CD14-positive monocyte (primary cell): ENCODE results near the gene DDX51. TPM values are rescaled to one million over a fixed set of nuclear protein-coding genes. Genes with fewer than 3 reads are reported as not detected.
"Not testable (repeated sequence)": the region's sequence is repeated elsewhere in the genome, so short reads cannot be mapped to it uniquely, and the experiment has no call there.

ENCODE experiments used
- DNase-seq, 3 donors: peaks; one replicate each; pipeline ENCODE4 v3.0.0-alpha.2; 2011 to 2022
- H2AFZ ChIP-seq: 2 replicates; pipeline ENCODE4 v1.6.0; 2012; ENCODE audit warnings: mild to moderate bottlenecking, low read depth, low read length, inconsistent platforms; ENCODE audit not compliant: insufficient read depth, poor library complexity, severe bottlenecking
- H3K27ac ChIP-seq, 2 donors: 1 replicate in 1 of 2; 2 replicates in 1 of 2; pipeline ENCODE4 v1.5.1; 2012 to 2013; ENCODE audit warnings: low read length in 2 of 2, control low read depth in 1 of 2, inconsistent platforms in 1 of 2, low read depth in 1 of 2, mild to moderate bottlenecking in 1 of 2
- H3K27me3 ChIP-seq, 2 donors: one replicate each; pipeline versions ENCODE4 v1.6.0 to v1.6.1; 2011 to 2013; ENCODE audit warnings: low read length in 2 of 2; ENCODE audit not compliant: control insufficient read depth in 2 of 2, insufficient read depth in 2 of 2
- H3K36me3 ChIP-seq, 2 donors: replicated peaks in 1 of 2; 1 replicate in 1 of 2; 2 replicates in 1 of 2; pipeline versions ENCODE4 v1.5.1 to v1.6.1; 2012 to 2013; ENCODE audit warnings: low read length in 2 of 2, control low read depth in 1 of 2, inconsistent platforms in 1 of 2, mild to moderate bottlenecking in 1 of 2; ENCODE audit not compliant: insufficient read depth in 2 of 2, control insufficient read depth in 1 of 2
- H3K4me1 ChIP-seq, 2 donors: 1 replicate in 1 of 2; 2 replicates in 1 of 2; pipeline versions ENCODE4 v1.5.1 to v1.6.1; 2012 to 2013; ENCODE audit warnings: low read length in 2 of 2, control low read depth in 1 of 2, inconsistent platforms in 1 of 2, mild to moderate bottlenecking in 1 of 2, moderate library complexity in 1 of 2; ENCODE audit not compliant: insufficient read depth in 2 of 2, control insufficient read depth in 1 of 2
- H3K4me2 ChIP-seq: replicated peaks from 2 replicates; pipeline ENCODE3; 2012; ENCODE audit warnings: low read length, moderate library complexity, mild to moderate bottlenecking; ENCODE audit not compliant: poor library complexity, severe bottlenecking; ENCODE audit errors: extremely low read depth
- H3K4me3 ChIP-seq, 3 experiments: fragments of 200-600 bp in 1 of 3; sonication (generic) in 1 of 3; replicated peaks in 1 of 3; 1 replicate in 2 of 3; 2 replicates in 1 of 3; pipeline ENCODE4 v1.5.1; 2011 to 2013; ENCODE audit warnings: low read length in 3 of 3, mild to moderate bottlenecking in 3 of 3, control low read depth in 2 of 3, low read depth in 2 of 3, inconsistent platforms in 1 of 3, moderate library complexity in 1 of 3
- H3K79me2 ChIP-seq: 2 replicates; pipeline ENCODE4 v1.6.0; 2012; ENCODE audit warnings: mild to moderate bottlenecking, control low read depth, inconsistent platforms, low read length, moderate library complexity; ENCODE audit not compliant: insufficient read depth
- H3K9ac ChIP-seq: 2 replicates; pipeline ENCODE4 v1.6.0; 2017; ENCODE audit warnings: low read length, mild to moderate bottlenecking; ENCODE audit not compliant: insufficient read depth, poor library complexity, severe bottlenecking
- H3K9me3 ChIP-seq, 2 donors: replicated peaks in 1 of 2; 1 replicate in 1 of 2; 2 replicates in 1 of 2; pipeline versions ENCODE4 v1.5.1 to v1.6.1; 2012 to 2013; ENCODE audit warnings: low read length in 2 of 2, control low read depth in 1 of 2; ENCODE audit not compliant: control insufficient read depth in 1 of 2, insufficient read depth in 1 of 2
- H4K20me1 ChIP-seq: 2 replicates; pipeline ENCODE4 v1.6.0; 2012; ENCODE audit warnings: mild to moderate bottlenecking, low read length, control low read depth, moderate library complexity; ENCODE audit not compliant: insufficient read depth
- H3K27ac Mint-ChIP-seq, 7 donors: one replicate each; pipeline ENCODE4 v1.8.0; 2020; ENCODE audit warnings: mild to moderate bottlenecking in 7 of 7, mixed read lengths in 7 of 7, moderate library complexity in 6 of 7, inconsistent platforms in 2 of 7
- H3K27me3 Mint-ChIP-seq, 3 donors: one replicate each; pipeline ENCODE4 v1.8.0; 2021 to 2022; ENCODE audit warnings: low read depth in 3 of 3, mild to moderate bottlenecking in 3 of 3, mixed read lengths in 3 of 3, moderate library complexity in 3 of 3, inconsistent platforms in 1 of 3
- H3K36me3 Mint-ChIP-seq, 2 donors: one replicate each; pipeline ENCODE4 v1.8.0; 2020; ENCODE audit warnings: mixed read lengths in 2 of 2, inconsistent platforms in 1 of 2, mild to moderate bottlenecking in 1 of 2
- H3K4me1 Mint-ChIP-seq: one replicate; pipeline ENCODE4 v1.8.0; 2020; ENCODE audit warnings: mild to moderate bottlenecking, mixed read lengths
- H3K4me3 Mint-ChIP-seq, 2 donors: one replicate each; pipeline ENCODE4 v1.8.0; 2020; ENCODE audit warnings: mild to moderate bottlenecking in 2 of 2, mixed read lengths in 2 of 2, moderate library complexity in 1 of 2
- H3K9me3 Mint-ChIP-seq, 7 donors: one replicate each; pipeline ENCODE4 v1.8.0; 2020 to 2022; ENCODE audit warnings: mixed read lengths in 7 of 7, mild to moderate bottlenecking in 6 of 7, moderate library complexity in 6 of 7, inconsistent platforms in 2 of 7
- WGBS: methylation state at CpG from one replicate; pipeline ENCODE4 v1.1.5; 2013; ENCODE audit warnings: missing lambda C conversion rate; ENCODE audit not compliant: insufficient coverage; 5-methylcytosine and 5-hydroxymethylcytosine counted together
- intact Hi-C, 2 donors: fragments of 100-400 bp; cut with micrococcal nuclease; formaldehyde crosslinking; loops; one replicate each; pipeline versions ENCODE4 v1.15.0 to v1.15.1; 2023
- polyA plus RNA-seq, 3 donors: library from polyadenylated mRNA; depleted of rRNA in 1 of 3; unstranded in 2 of 3; stranded (reverse) in 1 of 3; fragments of 300-500 nt in 2 of 3; fragments of >200 nt in 1 of 3; fragmentation: Illumina TruSeq in 2 of 3; gene quantifications; 1 replicate in 2 of 3; 2 replicates in 1 of 3; pipeline ENCODE4 v1.2.3, GENCODE V29; 2012 to 2021
- TF ChIP-seq, protein P1 (sequence below): fragments of 200-600 bp; IDR thresholded peaks from one replicate; pipeline ENCODE4 v1.8.0; 2022; ENCODE audit warnings: antibody characterized with exemption, mild to moderate bottlenecking

DDX51 gene
- polyA plus RNA-seq, 3 donors, result 1.7 to 24.9 (median 2.7) TPM

DNA sequence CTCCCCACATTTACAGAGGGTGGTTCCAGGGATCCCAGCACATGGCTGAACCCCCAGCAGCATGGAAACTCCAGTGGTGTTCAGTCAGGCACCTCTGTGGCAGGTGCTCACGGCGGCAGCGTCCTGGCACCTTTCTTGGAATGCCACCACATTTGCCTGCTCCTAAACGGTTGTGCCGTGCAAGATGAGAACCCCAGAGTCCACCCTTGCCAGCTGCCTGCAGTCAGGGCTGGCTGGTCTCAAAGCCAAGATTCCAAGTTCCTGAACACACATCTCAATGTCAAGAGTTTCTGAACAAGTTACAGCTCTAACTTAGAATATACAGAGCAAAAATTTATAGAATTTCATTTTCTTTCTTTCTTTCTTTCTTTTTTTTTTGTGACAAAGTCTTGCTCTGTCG lies 38.7 kb downstream of the DDX51 start:
- Histone ChIP-seq H3K27me3 (no peaks in the 10 kb centered on the region), H3K36me3 (peaks cover 8 to 42% of the 10 kb centered on the region in 2 donors), H3K4me1 (no peaks in the 10 kb centered on the region), H3K4me3 (no peak overlapping the region), H3K79me2 (no peaks in the 10 kb centered on the region), H3K9me3 (no peaks in the 10 kb centered on the region), H2AFZ (no peak overlapping the region), H3K9ac (no peak overlapping the region), H3K27ac (no peak overlapping the region), H3K4me2 (no peak overlapping the region), H4K20me1 (no peaks in the 10 kb centered on the region)
- Mint-ChIP-seq H3K27ac (no peak overlapping the region), H3K4me1 (no peaks in the 10 kb centered on the region), H3K4me3 (no peak overlapping the region), H3K9me3 (no peaks in the 10 kb centered on the region), H3K36me3 (peaks cover 21 to 43% of the 10 kb centered on the region in 2 donors), H3K27me3 (no peaks in the 10 kb centered on the region)
- intact Hi-C loops, result no loop called here
- no peak for DNase-seq
- TF ChIP-seq, protein P1, sequence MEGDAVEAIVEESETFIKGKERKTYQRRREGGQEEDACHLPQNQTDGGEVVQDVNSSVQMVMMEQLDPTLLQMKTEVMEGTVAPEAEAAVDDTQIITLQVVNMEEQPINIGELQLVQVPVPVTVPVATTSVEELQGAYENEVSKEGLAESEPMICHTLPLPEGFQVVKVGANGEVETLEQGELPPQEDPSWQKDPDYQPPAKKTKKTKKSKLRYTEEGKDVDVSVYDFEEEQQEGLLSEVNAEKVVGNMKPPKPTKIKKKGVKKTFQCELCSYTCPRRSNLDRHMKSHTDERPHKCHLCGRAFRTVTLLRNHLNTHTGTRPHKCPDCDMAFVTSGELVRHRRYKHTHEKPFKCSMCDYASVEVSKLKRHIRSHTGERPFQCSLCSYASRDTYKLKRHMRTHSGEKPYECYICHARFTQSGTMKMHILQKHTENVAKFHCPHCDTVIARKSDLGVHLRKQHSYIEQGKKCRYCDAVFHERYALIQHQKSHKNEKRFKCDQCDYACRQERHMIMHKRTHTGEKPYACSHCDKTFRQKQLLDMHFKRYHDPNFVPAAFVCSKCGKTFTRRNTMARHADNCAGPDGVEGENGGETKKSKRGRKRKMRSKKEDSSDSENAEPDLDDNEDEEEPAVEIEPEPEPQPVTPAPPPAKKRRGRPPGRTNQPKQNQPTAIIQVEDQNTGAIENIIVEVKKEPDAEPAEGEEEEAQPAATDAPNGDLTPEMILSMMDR, result no peak
- WGBS, result 100% methylated on average over 6 of the region's 6 CpGs

DNA sequence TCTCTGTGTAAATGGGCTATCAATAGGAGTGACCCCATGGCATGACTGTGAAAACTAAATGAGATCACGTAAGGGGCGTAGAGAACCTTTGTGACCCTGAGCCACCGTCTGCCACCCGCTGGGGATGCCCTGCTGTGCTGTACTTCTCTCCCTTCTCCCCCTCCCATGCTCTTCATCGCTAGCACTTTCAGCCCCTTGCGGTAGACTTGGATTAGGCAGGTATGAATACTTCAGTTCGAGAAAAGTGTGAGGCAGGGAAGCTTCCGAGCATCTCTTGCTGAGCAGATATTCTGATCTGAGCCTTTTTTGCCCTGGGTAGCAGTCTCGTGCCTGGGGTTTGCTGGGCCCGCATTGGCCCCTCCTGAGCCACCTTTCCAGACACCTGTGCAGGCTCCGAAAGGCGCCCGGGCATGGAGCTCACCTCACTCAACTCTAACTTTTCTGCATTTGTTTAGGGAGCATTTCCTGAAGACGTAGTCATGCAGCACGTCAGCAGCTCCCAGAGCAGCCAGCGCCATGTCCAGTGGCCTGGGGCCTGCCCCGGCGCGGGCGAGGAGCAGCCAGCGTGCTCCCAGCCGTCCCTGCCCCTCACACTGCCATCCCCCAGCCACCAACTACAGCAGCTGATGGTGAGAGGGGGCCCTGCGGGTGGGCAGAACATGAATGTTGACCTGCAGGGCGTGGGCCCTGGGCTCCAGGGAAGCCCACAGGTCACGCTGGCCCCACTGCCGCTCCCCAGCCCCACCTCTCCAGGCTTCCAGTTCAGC lies 40.4 kb downstream of the DDX51 start:
- H3K27ac Mint-ChIP-seq, result no peak overlapping the region
- no peaks in the 10 kb centered on the region for H3K4me1 Mint-ChIP-seq
- H3K4me3 Mint-ChIP-seq, result no peak overlapping the region
- WGBS, result 91% methylated on average over 10 of the region's 26 CpGs
- DNase-seq, result no peak
- H4K20me1 ChIP-seq, result no peaks in the 10 kb centered on the region
- TF ChIP-seq, protein P1, result no peak
- H2AFZ ChIP-seq, result no peak overlapping the region
- H3K79me2 ChIP-seq, result no peaks in the 10 kb centered on the region
- no peaks in the 10 kb centered on the region for H3K9me3 ChIP-seq
- peaks cover 3 to 36% of the 10 kb centered on the region in 2 donors for H3K36me3 ChIP-seq
- H3K4me2 ChIP-seq, result no peak overlapping the region
- no peaks in the 10 kb centered on the region for H3K27me3 ChIP-seq
- intact Hi-C loops, result no loop called here
- H3K4me1 ChIP-seq, result no peaks in the 10 kb centered on the region
- no peaks in the 10 kb centered on the region for H3K9me3 Mint-ChIP-seq
- H3K27ac ChIP-seq, result no peak overlapping the region
- no peak overlapping the region for H3K9ac ChIP-seq
- no peak overlapping the region for H3K4me3 ChIP-seq
- no peaks in the 10 kb centered on the region for H3K27me3 Mint-ChIP-seq
- H3K36me3 Mint-ChIP-seq, result peaks cover 25 to 45% of the 10 kb centered on the region in 2 donors

DNA sequence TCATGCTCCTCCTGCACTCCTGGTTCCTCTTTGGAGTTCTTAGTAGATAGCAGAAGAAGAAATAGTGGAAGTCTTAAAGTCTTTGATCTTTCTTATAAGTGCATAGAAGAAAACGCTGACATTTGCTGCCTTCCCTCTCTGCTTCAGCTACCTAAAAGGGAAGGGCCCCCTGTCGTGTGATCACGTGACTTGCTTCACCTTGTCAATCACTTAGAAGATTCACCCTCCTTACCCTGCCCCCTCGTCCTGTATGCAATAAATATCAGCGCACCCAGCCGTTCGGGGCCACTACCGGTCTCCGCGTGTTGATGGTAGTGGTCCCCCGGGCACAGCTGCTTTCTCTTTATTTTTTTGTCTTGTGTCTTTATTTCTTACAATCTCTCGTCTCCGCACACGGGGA lies 41.0 kb downstream of the DDX51 start:
- DNase-seq, H3K4me3 ChIP-seq, H3K4me2 ChIP-seq, H3K4me1 Mint-ChIP-seq, H3K4me1 ChIP-seq, H3K9me3 Mint-ChIP-seq, H3K27me3 Mint-ChIP-seq, H4K20me1 ChIP-seq, H3K27ac ChIP-seq, H3K27me3 ChIP-seq, H3K79me2 ChIP-seq, H2AFZ ChIP-seq, intact Hi-C loops, H3K4me3 Mint-ChIP-seq, H3K9ac ChIP-seq, H3K9me3 ChIP-seq, H3K27ac Mint-ChIP-seq: not testable (repeated sequence)
- H3K36me3 Mint-ChIP-seq, result peaks cover 24 to 43% of the 10 kb centered on the region in 2 donors
- H3K36me3 ChIP-seq, result peaks cover 0 to 34% of the 10 kb centered on the region in 2 donors
- 92% methylated on average over 8 of the region's 14 CpGs for WGBS
